Tibial artery (tissue), 4 donors: Measurements from ENCODE around the gene GDPD2.

Experiments
- DNase-seq, 2 donors: peaks; one replicate each; pipeline ENCODE4 v3.0.0-alpha.2; 2019
- H3K27ac ChIP-seq, 2 donors: fragments of 200-600 bp; sonication (generic) in 1 of 2; 1 replicate in 1 of 2; 2 replicates in 1 of 2; pipeline ENCODE4 v1.5.1; 2018 to 2019; ENCODE audit warnings: mild to moderate bottlenecking in 1 of 2
- H3K27me3 ChIP-seq, 2 donors: fragments of 200-600 bp; sonication (generic) in 1 of 2; one replicate each; pipeline versions ENCODE4 v1.5.1 to v1.6.0; 2016 to 2019
- H3K36me3 ChIP-seq, 3 donors: fragments of 200-600 bp; sonication (generic) in 2 of 3; one replicate each; pipeline ENCODE4 v1.5.1; 2016 to 2019; ENCODE audit warnings: mild to moderate bottlenecking in 2 of 3
- H3K4me1 ChIP-seq, 4 donors: fragments of 200-600 bp; sonication (generic) in 2 of 4; 1 replicate in 3 of 4; 2 replicates in 1 of 4; pipeline ENCODE4 v1.5.1; 2016 to 2019
- H3K4me3 ChIP-seq, 2 donors: fragments of 200-600 bp; sonication (generic) in 1 of 2; 1 replicate in 1 of 2; 2 replicates in 1 of 2; pipeline ENCODE4 v1.5.1; 2018 to 2019; ENCODE audit warnings: mild to moderate bottlenecking in 2 of 2
- H3K9me3 ChIP-seq, 3 donors: fragments of 200-600 bp; sonication (generic) in 1 of 3; one replicate each; pipeline ENCODE4 v1.5.1; 2016 to 2019
- CTCF ChIP-seq, 2 experiments: fragments of 200-600 bp in 1 of 2; fragments of 450-650 bp in 1 of 2; IDR thresholded peaks; one replicate each; pipeline ENCODE4 v1.5.1; 2017 to 2019; ENCODE audit warnings: antibody characterized with exemption in 2 of 2, mild to moderate bottlenecking in 1 of 2, moderate library complexity in 1 of 2
- intact Hi-C: fragments of 100-400 bp; cut with DNase I; formaldehyde crosslinking; loops from one replicate; pipeline ENCODE4 v1.15.0; 2023; ENCODE audit warnings: low total_unique reads

The GDPD2 gene

GRCh38 chrX:70439016-70439415 is 15.9 kb downstream of the GDPD2 start:
- Histone ChIP-seq H3K9me3 (no peaks in the 10 kb centered on the region), H3K4me3 (no peak overlapping the region), H3K4me1 (peaks cover 0 to 22% (median 7%) of the 10 kb centered on the region in 4 donors), H3K27ac (no peak overlapping the region), H3K27me3 (no peaks in the 10 kb centered on the region), H3K36me3 (no peaks in the 10 kb centered on the region)
- TF ChIP-seq CTCF (IDR thresholded peaks at IDR 0.05), result no peak
- DNase-seq, result no peak
- intact Hi-C loops, result no loop called here

GRCh38 chrX:70442224-70442623 is 19.1 kb downstream of the GDPD2 start:
- intact Hi-C loops, result loop anchor here (5.0 kb wide), 1 partner anchor 270 kb away; no protein-coding TSS in a partner anchor
- peaks cover 0 to 8% of the 10 kb centered on the region in 2 donors for H3K27me3 ChIP-seq

GRCh38 chrX:70444326-70444945 is 21.3 kb downstream of the GDPD2 start, which contains the start of gene DLG3:
TSS of gene DLG3 (plus strand) at chrX:70444835. CDS start at chrX:70445202, 367 bp downstream.
- no peak for DNase-seq
- no peaks in the 10 kb centered on the region for H3K36me3 ChIP-seq
- intact Hi-C loops, result loop anchor here (5.0 kb wide), 1 partner anchor 272 kb away; no protein-coding TSS in a partner anchor
- no peak for TF ChIP-seq CTCF (IDR thresholded peaks at IDR 0.05)
- no peaks in the 10 kb centered on the region for H3K9me3 ChIP-seq
- peaks cover 0 to 8% of the 10 kb centered on the region in 2 donors for H3K27me3 ChIP-seq
- peak within 1 kb of the TSS; percentile 44 to 50 for H3K4me3 ChIP-seq
- peaks cover 0 to 13% (median 6%) of the 10 kb centered on the region in 4 donors for H3K4me1 ChIP-seq
- no peak within 1 kb of the TSS for H3K27ac ChIP-seq

More at GRCh38 chrX:70442224-70442623, 19.1 kb downstream of the GDPD2 start:
- Histone ChIP-seq H3K36me3 (no peaks in the 10 kb centered on the region), H3K4me1 (peaks cover 0 to 13% (median 7%) of the 10 kb centered on the region in 4 donors), H3K4me3 (no peak overlapping the region), H3K9me3 (no peaks in the 10 kb centered on the region), H3K27ac (no peak overlapping the region)
- no peak for DNase-seq
- no peak for TF ChIP-seq CTCF (IDR thresholded peaks at IDR 0.05)

- no peak for DNase-seq
- Histone ChIP-seq H3K27me3 (peaks cover 0 to 8% of the 10 kb centered on the region in 2 donors), H3K4me3 (peak overlapping the region; percentile 44 to 50), H3K27ac (no peak overlapping the region), H3K9me3 (no peaks in the 10 kb centered on the region), H3K36me3 (no peaks in the 10 kb centered on the region), H3K4me1 (peaks cover 0 to 13% (median 6%) of the 10 kb centered on the region in 4 donors)
- intact Hi-C loops, result loop anchor here (5.0 kb wide), 2 partner anchors 57 to 273 kb away; no protein-coding TSS in a partner anchor
- TF ChIP-seq CTCF (IDR thresholded peaks at IDR 0.05), result no peak
Measured at GRCh38 chrX:70444946-70445656, 22.0 kb downstream of the GDPD2 start.

GRCh38 chrX:70445951-70446350 is 22.8 kb downstream of the GDPD2 start:
- no peaks in the 10 kb centered on the region for H3K9me3 ChIP-seq
- DNase-seq, result no peak
- no peaks in the 10 kb centered on the region for H3K36me3 ChIP-seq
- peaks cover 0 to 13% (median 6%) of the 10 kb centered on the region in 4 donors for H3K4me1 ChIP-seq
- H3K27me3 ChIP-seq, result peaks cover 0 to 8% of the 10 kb centered on the region in 2 donors
- H3K27ac ChIP-seq, result no peak overlapping the region
- H3K4me3 ChIP-seq, result no peak overlapping the region
- no peak for TF ChIP-seq CTCF (IDR thresholded peaks at IDR 0.05)
- intact Hi-C loops, result loop anchor here (5.0 kb wide), 1 partner anchor 56 kb away; no protein-coding TSS in a partner anchor
